ENCODE measurements around the gene DUSP28. TPM values are rescaled to one million over a fixed set of nuclear protein-coding genes. Genes with fewer than 3 reads are reported as not detected.

DUSP28 gene
- total RNA-seq, 1 experiment from 2014 or later = 2.2 TPM

GRCh38 chr2:240574386-240575100, 14.4 kb downstream of the DUSP28 start:
- CTCF ChIA-PET = no interaction called here
- H3K4me3 ChIP-seq (ENCODE audit: low read depth, low read length) = no peak overlapping the region
- H3K27ac Mint-ChIP-seq (ENCODE audit: unreplicated experiment) = no peak overlapping the region

GRCh38 chr2:240575101-240575965, 15.2 kb downstream of the DUSP28 start:
- H3K4me3 Mint-ChIP-seq (ENCODE audit: unreplicated experiment) = no peak overlapping the region
- no peak overlapping the region for H3K27ac Mint-ChIP-seq (ENCODE audit: unreplicated experiment)
- intact Hi-C loops (cut with micrococcal nuclease; ENCODE audit: unreplicated experiment) = no loop called here
- H3K27me3 Mint-ChIP-seq (ENCODE audit: insufficient read depth, unreplicated experiment) = no peaks in the 10 kb centered on the region
- Histone ChIP-seq H3K27me3 (replicated peaks; ENCODE audit: control insufficient read depth, insufficient read depth, low read length) (no peaks in the 10 kb centered on the region), H3K4me3 (ENCODE audit: low read depth, low read length) (no peak overlapping the region), H3K9me3 (no peaks in the 10 kb centered on the region), H3K4me1 (no peaks in the 10 kb centered on the region), H3K36me3 (ENCODE audit: control insufficient read depth, insufficient read depth, low read length) (peaks cover 1% of the 10 kb centered on the region; the same call in 1 of the 2 replicates)
- peaks cover 6% of the 10 kb centered on the region for H3K4me1 Mint-ChIP-seq (ENCODE audit: low read depth, unreplicated experiment)
- no peak for DNase-seq
- ChIA-PET CTCF (no interaction called here), POLR2A (no interaction called here)
- no peak for TF ChIP-seq CTCF (IDR thresholded peaks at IDR 0.05; ENCODE audit: insufficient read depth in 1 of 2, low read depth in 1 of 2, low read length in 1 of 2, severe bottlenecking in 1 of 2, unreplicated experiment in 1 of 2)
- H3K36me3 Mint-ChIP-seq (ENCODE audit: insufficient read depth, unreplicated experiment) = peaks cover 10% of the 10 kb centered on the region
- no peaks in the 10 kb centered on the region for H3K9me3 Mint-ChIP-seq (ENCODE audit: unreplicated experiment)
- no TSS peak for BruUV-seq (replicated peaks)

More at GRCh38 chr2:240574386-240575100, 14.4 kb downstream of the DUSP28 start:
- no peak for TF ChIP-seq CTCF (IDR thresholded peaks at IDR 0.05; ENCODE audit: insufficient read depth in 1 of 2, low read depth in 1 of 2, low read length in 1 of 2, severe bottlenecking in 1 of 2, unreplicated experiment in 1 of 2)
- Mint-ChIP-seq H3K4me3 (ENCODE audit: unreplicated experiment) (no peak overlapping the region), H3K36me3 (ENCODE audit: insufficient read depth, unreplicated experiment) (peaks cover 6% of the 10 kb centered on the region), H3K9me3 (ENCODE audit: unreplicated experiment) (no peaks in the 10 kb centered on the region), H3K4me1 (ENCODE audit: low read depth, unreplicated experiment) (no peaks in the 10 kb centered on the region), H3K27me3 (ENCODE audit: insufficient read depth, unreplicated experiment) (no peaks in the 10 kb centered on the region)
- POLR2A ChIA-PET = no interaction called here
- BruUV-seq (replicated peaks) = no TSS peak
- Histone ChIP-seq H3K36me3 (ENCODE audit: control insufficient read depth, insufficient read depth, low read length) (no peaks in the 10 kb centered on the region), H3K4me1 (peaks cover 4% of the 10 kb centered on the region; the same call in 1 of the 2 replicates), H3K9me3 (no peaks in the 10 kb centered on the region), H3K27me3 (replicated peaks; ENCODE audit: control insufficient read depth, insufficient read depth, low read length) (no peaks in the 10 kb centered on the region)
- no peak for DNase-seq
- intact Hi-C loops (cut with micrococcal nuclease; ENCODE audit: unreplicated experiment) = no loop called here

GRCh38 chr2:240576036-240576435, 15.9 kb downstream of the DUSP28 start:
- Mint-ChIP-seq H3K4me3 (ENCODE audit: unreplicated experiment) (no peak overlapping the region), H3K4me1 (ENCODE audit: low read depth, unreplicated experiment) (peaks cover 13% of the 10 kb centered on the region), H3K36me3 (ENCODE audit: insufficient read depth, unreplicated experiment) (peaks cover 13% of the 10 kb centered on the region), H3K27ac (ENCODE audit: unreplicated experiment) (no peak overlapping the region), H3K27me3 (ENCODE audit: insufficient read depth, unreplicated experiment) (no peaks in the 10 kb centered on the region), H3K9me3 (ENCODE audit: unreplicated experiment) (no peaks in the 10 kb centered on the region)
- BruUV-seq (replicated peaks) = no TSS peak
- no peak for DNase-seq
- Histone ChIP-seq H3K4me1 (no peaks in the 10 kb centered on the region), H3K9me3 (no peaks in the 10 kb centered on the region), H3K36me3 (ENCODE audit: control insufficient read depth, insufficient read depth, low read length) (peaks cover 1% of the 10 kb centered on the region; the same call in 1 of the 2 replicates), H3K4me3 (ENCODE audit: low read depth, low read length) (no peak overlapping the region), H3K27me3 (replicated peaks; ENCODE audit: control insufficient read depth, insufficient read depth, low read length) (no peaks in the 10 kb centered on the region)
- CTCF ChIA-PET = no interaction called here
- POLR2A ChIA-PET = no interaction called here
- TF ChIP-seq CTCF (IDR thresholded peaks at IDR 0.05; ENCODE audit: insufficient read depth in 1 of 2, low read depth in 1 of 2, low read length in 1 of 2, severe bottlenecking in 1 of 2, unreplicated experiment in 1 of 2) = no peak
- intact Hi-C loops (cut with micrococcal nuclease; ENCODE audit: unreplicated experiment) = no loop called here
